Measurements from ENCODE around the gene CD52.

- TF ChIP-seq, protein P1, sequence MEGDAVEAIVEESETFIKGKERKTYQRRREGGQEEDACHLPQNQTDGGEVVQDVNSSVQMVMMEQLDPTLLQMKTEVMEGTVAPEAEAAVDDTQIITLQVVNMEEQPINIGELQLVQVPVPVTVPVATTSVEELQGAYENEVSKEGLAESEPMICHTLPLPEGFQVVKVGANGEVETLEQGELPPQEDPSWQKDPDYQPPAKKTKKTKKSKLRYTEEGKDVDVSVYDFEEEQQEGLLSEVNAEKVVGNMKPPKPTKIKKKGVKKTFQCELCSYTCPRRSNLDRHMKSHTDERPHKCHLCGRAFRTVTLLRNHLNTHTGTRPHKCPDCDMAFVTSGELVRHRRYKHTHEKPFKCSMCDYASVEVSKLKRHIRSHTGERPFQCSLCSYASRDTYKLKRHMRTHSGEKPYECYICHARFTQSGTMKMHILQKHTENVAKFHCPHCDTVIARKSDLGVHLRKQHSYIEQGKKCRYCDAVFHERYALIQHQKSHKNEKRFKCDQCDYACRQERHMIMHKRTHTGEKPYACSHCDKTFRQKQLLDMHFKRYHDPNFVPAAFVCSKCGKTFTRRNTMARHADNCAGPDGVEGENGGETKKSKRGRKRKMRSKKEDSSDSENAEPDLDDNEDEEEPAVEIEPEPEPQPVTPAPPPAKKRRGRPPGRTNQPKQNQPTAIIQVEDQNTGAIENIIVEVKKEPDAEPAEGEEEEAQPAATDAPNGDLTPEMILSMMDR (IDR thresholded peaks at IDR 0.05), result no peak
- TF ChIP-seq POLR2AphosphoS5 (IDR thresholded peaks at IDR 0.05), result no peak
Observed at GRCh38 chr1:26290882-26291261, 26.9 kb upstream of the CD52 start.

Measured in suprapubic skin (tissue), 3 donors.